Measurements from ENCODE around the gene RXRA. TPM values are rescaled to one million over a fixed set of nuclear protein-coding genes. Genes with fewer than 3 reads are reported as not detected.

The RXRA gene
- total and polyA plus RNA-seq, 10 donors, result 10.9 to 116 (median 81.0) TPM

GRCh38 chr9:134346840-134347583, 20.8 kb downstream of the RXRA start:
- H3K36me3 ChIP-seq, result peaks cover 0 to 14% (median 0%) of the 10 kb centered on the region in 6 donors
- no peaks in the 10 kb centered on the region for H3K9me3 ChIP-seq
- DNase-seq, result no peak
- H3K27me3 ChIP-seq (replicated peaks in 1 of 7), result no peaks in the 10 kb centered on the region
- H3K4me3 ChIP-seq, result no peak overlapping the region
- no peak for TF ChIP-seq POLR2A (IDR thresholded peaks at IDR 0.05)
- no peak for TF ChIP-seq CTCF (IDR thresholded peaks at IDR 0.05 in 8 of 11, conservative IDR thresholded peaks at IDR 0.05 in 3 of 11)
- no peak for TF ChIP-seq POLR2AphosphoS5 (IDR thresholded peaks at IDR 0.05)
- intact Hi-C loops (cut with DNase I; ENCODE audit: low total_unique reads), result no loop called here
- 81 to 89% (median 82%) methylated on average over 20 to 21 of the region's 21 CpGs for WGBS, 5 donors
- H3K27ac ChIP-seq, result peak overlapping the region in 3 of 8 donors; percentile 22 to 93 (median 88)
- peaks cover 25 to 100% (median 72%) of the 10 kb centered on the region in 6 donors for H3K4me1 ChIP-seq

GRCh38 chr9:134347996-134348395, 21.7 kb downstream of the RXRA start:
- TF ChIP-seq CTCF (IDR thresholded peaks at IDR 0.05 in 8 of 11, conservative IDR thresholded peaks at IDR 0.05 in 3 of 11) (no peak), POLR2A (IDR thresholded peaks at IDR 0.05) (no peak), POLR2AphosphoS5 (IDR thresholded peaks at IDR 0.05) (no peak)
- DNase-seq, result no peak
- 76 to 92% (median 88%) methylated on average over 10 of the region's 10 CpGs for WGBS, 5 donors

DNA sequence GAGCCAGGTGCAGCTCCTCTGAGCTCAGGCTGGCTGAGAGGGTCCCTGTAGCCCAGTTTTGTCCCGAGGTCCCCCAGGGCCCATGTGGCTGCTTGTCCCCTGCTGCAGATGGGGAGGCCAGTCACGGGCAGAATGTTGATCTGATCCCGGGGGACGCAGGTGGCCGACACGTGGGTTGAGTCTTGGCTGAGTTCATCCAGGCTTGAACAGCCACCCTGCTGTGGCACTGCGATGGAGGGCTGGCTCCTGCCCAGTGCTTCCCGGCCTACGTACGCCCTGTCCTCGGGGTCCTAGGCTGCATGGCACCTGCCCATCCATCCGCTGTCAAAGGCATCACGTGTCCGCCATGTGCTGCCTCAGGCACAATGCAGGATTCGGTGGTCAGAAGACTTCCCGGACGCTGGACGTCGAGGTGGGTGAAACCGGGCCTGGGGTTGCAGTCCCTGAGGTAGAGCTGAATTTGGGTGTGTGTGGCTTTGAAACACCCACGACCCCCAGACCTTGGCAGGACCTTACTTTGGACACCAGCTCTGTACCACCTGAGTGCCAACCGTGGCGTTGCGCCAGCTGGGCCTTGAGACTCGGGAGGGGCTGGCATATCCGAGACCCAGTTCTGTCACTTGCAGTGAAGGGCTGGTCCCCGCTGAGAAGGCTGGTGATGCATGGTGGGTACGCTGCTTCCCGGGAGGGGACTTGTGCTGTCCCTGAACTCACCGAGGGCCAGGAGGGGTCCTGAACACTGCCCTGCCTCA, 22.3 kb downstream of the RXRA start:
- DNase-seq, result no peak
- no peak overlapping the region for H3K4me3 ChIP-seq
- peaks cover 20 to 100% (median 63%) of the 10 kb centered on the region in 6 donors for H3K4me1 ChIP-seq
- TF ChIP-seq POLR2A (IDR thresholded peaks at IDR 0.05), result no peak
- TF ChIP-seq POLR2AphosphoS5 (IDR thresholded peaks at IDR 0.05), result no peak
- no peak for TF ChIP-seq CTCF (IDR thresholded peaks at IDR 0.05 in 8 of 11, conservative IDR thresholded peaks at IDR 0.05 in 3 of 11)
- intact Hi-C loops (cut with DNase I; ENCODE audit: low total_unique reads), result no loop called here
- peaks cover 0 to 14% (median 0%) of the 10 kb centered on the region in 6 donors for H3K36me3 ChIP-seq
- H3K27ac ChIP-seq, result no peak overlapping the region
- WGBS, 5 donors, result 84 to 90% (median 86%) methylated on average over 23 to 30 of the region's 30 CpGs
- no peaks in the 10 kb centered on the region for H3K27me3 ChIP-seq (replicated peaks in 1 of 7)
- no peaks in the 10 kb centered on the region for H3K9me3 ChIP-seq

More at GRCh38 chr9:134347996-134348395, 21.7 kb downstream of the RXRA start:
- peaks cover 0 to 14% (median 0%) of the 10 kb centered on the region in 6 donors for H3K36me3 ChIP-seq
- peaks cover 20 to 100% (median 66%) of the 10 kb centered on the region in 6 donors for H3K4me1 ChIP-seq
- H3K4me3 ChIP-seq, result no peak overlapping the region
- no peaks in the 10 kb centered on the region for H3K9me3 ChIP-seq
- H3K27me3 ChIP-seq (replicated peaks in 1 of 7), result no peaks in the 10 kb centered on the region
- intact Hi-C loops (cut with DNase I; ENCODE audit: low total_unique reads), result no loop called here
- no peak overlapping the region for H3K27ac ChIP-seq

- intact Hi-C loops (cut with DNase I; ENCODE audit: low total_unique reads), result no loop called here
- Histone ChIP-seq H3K27me3 (replicated peaks in 1 of 7) (no peaks in the 10 kb centered on the region), H3K4me3 (no peak overlapping the region), H3K9me3 (no peaks in the 10 kb centered on the region), H3K36me3 (peaks cover 0 to 14% (median 0%) of the 10 kb centered on the region in 6 donors), H3K27ac (peak overlapping the region in 2 of 8 donors; percentile 37 to 43), H3K4me1 (peaks cover 9 to 99% (median 55%) of the 10 kb centered on the region in 6 donors)
- no peak for DNase-seq
- TF ChIP-seq CTCF (IDR thresholded peaks at IDR 0.05 in 8 of 11, conservative IDR thresholded peaks at IDR 0.05 in 3 of 11) (no peak), POLR2A (IDR thresholded peaks at IDR 0.05) (no peak), POLR2AphosphoS5 (IDR thresholded peaks at IDR 0.05) (no peak)
- WGBS, 5 donors, result 82 to 90% (median 84%) methylated on average over 3 to 9 of the region's 9 CpGs
Observed at GRCh38 chr9:134349936-134350335, 23.7 kb downstream of the RXRA start.

All from spleen (tissue), 11 donors.